HK-2 (cell line): ENCODE results near the gene MEGF6.
A peak's percentile ranks its signal among the peaks of the same experiment; 100 is the strongest.

Source experiments
- DNase-seq: peaks from one replicate; pipeline ENCODE4 v3.0.0-alpha.2; 2018; ENCODE audit not compliant: unreplicated experiment

The MEGF6 gene

DNA sequence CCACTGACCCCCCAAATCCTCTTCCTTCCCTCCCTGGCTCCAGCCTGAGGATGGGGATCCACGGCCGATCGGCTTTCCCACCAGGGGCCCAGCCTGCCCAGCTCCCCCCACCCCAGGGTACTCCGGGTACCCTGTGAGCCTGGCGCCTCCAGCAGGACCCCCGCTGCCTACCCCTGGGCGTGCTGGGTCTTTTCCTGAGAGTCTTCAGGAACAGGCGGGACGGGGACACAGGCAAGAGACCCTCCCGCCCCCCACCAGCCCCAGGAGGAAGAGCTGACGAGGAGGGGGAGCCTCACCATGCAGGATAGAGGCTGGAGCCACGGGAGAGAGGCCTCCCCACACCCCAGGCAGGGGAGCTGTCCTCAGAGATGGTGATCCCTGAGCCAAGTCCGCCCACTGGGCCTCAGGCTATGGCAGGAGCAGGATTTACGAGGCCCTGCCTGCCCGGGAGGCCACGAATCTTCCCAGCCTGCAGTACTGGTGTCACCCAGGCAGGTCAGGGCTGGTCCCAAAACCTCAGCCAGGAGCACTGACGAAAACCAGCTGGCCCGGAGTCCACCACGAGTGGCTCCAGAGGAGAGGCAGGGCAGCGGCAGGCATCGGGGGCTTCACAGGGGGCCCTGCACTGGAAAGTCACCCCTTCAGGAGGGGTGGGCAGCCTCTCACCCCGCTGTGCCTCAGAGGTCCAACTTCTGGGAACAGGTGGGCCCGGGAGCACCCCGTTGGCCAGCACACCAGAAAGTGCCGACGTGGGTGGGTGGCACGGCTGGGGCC, 58.0 kb downstream of the MEGF6 start:
- no peak for DNase-seq

DNA sequence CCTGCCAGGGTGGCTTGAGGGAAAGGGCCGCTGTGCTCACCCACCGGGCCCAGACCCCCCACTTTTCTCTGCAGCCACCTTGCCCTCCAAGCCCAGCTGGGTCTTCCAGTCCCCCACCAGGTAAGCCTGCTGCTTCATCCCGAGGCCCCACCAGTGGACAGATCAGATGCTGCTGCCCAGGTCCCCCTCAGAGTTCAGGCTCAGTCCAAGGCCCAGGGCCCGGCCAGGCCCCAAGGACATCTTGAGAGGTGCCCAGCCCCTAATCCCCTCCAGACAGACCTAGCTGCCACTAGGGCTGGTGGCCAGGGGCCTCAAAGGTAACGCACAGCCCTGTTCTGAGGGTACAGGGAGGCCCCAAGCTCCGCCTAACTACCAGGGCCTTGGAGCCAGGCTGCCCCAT, 58.6 kb downstream of the MEGF6 start:
- DNase-seq = no peak

DNA sequence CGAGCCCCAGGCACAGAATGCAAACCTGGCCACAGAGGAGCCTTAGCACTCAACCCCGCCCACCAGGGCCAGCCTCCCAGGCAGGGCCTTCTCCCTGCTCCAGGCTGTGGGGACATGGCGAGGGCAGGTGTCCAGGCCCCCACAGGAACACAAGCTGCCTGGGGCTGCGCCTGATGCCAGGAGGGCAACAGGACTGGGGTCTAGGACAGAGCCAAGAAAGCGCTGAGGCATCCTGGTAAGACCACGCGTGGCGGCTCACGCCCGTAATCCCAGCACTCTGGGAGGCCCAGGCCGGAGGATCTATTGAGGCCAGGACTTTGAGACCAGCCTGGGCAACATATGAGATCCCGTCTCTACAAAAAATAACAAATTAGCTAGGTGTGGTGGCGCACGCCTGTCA, 59.1 kb downstream of the MEGF6 start:
- no peak for DNase-seq

DNA sequence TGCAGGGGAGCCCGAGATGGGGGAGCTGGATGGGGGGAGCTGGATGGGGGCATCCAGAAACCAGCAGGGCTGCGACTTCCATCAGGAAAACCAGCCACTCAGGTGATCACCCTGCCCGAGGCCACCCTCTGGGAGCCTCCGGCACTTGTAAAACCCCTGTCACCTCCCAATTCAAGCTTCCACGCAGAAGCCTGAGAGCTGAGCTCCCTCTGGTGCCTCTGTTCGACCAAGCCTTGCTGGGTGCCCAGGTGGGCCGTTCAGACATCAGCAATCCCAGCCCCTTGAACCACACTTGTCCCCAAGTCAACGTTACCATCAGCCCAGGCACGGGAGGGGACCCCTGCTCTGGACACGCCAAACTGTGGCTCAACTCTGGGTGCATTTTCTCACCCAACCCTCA, 59.6 kb downstream of the MEGF6 start:
- no peak for DNase-seq

DNA sequence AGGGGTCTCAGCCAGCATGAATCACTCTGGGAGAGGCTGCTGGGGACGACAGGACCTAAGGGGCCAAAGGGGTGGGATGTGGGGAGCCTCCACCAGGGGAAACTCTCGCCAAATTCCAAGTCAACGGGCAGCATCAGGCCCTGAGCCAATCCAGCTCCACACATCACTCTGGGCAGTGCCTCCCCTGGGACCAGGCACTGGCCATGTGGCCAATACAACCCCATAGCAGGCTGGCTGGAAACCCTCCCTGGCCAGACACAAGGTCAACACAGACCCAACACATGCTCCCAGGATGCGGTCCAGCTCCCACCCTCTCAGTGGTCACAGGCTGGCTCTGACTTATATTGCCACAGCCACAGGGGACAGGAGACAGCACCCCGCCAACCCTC, 60.0 kb downstream of the MEGF6 start:
- no peak for DNase-seq

DNA sequence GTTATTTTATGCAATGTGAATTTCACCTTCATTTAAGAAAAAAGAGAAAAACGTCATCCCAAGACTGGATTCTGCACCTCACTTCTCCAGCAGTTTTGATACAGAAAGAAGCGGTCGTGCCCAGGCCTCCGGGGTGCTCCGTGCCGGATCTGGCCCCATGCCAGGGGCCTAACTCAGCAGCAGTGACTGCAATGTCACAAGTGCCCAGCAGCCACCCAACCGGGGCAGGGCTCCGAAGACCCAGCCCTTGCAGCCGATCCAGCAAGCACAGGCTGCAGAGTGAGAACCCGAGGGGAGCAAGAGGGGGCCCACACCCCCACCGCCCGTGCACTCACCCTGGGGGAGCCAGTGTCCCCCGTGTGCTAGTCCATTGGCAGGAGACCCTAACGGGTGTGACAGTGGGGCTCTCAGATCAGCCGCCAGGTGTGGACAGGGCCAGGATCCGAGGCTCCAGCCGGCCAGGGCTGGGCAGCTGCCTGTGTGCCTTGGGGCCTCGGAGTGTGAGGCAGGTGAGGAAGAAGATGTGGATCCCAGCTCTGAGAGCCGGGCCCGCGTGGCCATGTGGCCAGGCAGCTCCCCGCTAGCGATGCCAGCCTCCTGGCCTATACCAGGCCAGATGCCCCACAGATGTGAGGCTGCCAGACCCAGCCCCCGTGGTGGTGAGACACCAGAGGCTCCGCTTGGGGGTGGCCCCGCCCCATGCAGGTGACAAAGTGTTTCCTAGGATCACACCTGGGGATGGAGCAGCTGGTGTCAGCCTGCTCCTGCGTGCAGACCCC, 60.6 kb downstream of the MEGF6 start:
- no peak for DNase-seq

DNA sequence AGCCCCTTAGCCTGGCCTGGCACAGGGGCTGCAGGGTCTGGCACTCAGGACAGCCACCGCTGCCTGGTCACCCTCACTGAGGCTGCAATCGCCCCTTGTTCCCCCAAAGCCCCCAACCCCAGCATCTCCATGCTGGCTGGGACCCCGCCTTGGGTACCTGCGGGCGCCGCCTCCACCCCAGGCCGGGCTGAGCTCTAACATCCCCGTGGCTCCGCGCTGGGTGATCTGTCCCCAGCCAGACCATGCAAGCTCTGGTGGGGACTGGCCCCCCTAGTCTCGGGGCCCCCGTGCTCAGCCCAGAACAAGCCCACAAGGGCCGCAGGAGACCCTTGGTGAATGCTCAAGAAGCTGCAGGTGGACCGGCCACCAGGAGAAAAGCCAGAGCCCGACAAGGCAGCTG, 62.4 kb downstream of the MEGF6 start:
- DNase-seq = no peak

DNA sequence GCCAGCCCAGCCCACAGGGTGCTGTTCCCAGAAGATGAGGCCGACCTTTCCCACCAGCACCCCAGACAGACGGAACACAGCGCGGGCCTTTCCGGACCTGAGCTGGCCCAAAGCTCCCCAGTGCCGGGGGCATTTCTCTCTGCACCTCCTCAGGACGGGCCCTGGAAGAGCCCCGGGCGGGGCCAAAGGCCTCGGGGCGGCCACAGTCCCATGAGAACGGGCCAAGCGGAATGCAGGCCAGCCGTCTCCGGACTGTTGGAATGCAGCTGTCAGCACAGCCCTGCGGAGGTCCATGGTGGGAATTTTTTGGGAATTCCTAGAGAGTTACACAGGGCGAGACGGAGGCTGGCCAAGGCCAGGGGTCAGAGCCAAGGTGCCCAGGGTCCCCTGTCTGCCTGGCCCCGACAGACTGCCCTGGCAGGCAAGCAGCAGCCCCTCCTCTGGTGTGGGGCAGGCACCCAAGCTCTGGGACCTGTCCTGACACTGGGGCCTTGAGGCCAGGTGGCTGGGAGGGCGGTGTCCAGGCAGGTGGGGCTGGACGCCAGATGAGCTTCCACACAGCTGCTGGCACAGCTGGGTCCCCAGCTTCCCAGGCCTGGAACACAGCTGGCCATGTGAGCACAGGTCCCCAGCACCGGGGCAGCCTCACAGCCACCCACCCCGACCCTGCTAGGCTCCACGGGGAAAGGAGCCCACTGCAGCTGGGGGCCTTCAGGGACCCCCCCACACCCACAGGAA, 63.0 kb downstream of the MEGF6 start:
- no peak for DNase-seq

DNA sequence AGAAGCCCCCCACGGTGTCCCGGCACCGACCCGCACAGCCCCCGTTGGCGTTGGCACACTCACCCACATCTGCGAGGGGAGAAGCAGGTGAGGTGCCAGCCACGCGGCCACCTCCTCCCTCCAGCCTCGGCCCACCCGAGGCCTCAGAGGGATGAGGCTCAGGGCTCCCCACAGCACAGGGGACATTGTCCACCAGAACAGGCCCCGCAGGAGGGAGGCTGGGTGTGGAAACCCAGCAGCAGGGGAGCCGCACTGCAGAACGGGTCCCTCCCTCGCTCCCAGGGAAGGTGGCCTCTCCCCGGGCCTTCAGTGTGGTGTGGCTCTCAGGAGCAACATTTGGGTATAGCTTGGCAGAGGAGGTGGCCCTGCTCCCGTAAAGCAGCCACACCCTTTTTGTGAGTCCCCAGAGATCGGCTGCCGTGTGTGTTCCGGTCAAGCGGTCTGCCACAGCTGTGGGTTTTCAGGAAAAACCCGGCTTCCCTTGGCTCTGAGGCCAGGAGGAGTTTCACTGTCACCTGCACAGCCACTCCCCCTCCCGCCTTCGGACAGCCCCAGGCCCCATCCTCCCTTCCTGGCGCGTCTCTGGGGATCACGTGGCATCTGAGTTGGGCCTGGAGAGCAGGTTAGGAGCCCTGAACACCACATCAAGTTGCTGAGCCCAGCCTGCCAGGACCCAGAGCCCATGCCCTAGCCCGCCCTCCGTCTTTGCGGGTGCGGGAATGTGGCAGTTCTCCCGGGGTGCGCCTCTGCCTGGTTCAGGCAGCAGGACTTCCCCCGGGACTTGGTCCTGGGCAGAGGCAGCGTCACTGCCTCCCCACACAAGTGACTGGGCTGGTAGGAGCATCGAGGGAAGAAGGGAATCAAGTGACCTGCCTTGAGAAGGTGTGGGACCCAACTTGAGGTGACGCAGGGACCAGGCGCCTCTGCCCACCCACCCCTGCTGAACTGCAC, 64.0 kb downstream of the MEGF6 start:
- DNase-seq = peak; percentile 73

DNA sequence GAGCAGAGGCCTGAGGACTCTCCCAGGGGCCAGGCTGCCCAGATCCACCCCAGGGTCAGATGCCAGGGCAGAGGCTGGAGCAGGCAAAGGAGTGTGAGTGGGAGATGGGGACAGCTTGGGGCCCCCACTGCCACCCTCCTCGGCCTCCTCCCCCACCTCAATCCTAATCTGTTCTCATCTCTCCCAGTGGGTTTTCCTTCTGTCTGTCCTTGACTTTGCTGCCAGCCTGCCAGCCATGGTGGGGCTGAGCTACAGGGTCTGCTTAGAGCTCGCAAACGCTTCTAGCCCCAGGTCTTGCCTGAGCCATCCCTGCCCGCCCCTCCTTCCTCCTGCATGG, 65.3 kb downstream of the MEGF6 start:
- DNase-seq = no peak

DNA sequence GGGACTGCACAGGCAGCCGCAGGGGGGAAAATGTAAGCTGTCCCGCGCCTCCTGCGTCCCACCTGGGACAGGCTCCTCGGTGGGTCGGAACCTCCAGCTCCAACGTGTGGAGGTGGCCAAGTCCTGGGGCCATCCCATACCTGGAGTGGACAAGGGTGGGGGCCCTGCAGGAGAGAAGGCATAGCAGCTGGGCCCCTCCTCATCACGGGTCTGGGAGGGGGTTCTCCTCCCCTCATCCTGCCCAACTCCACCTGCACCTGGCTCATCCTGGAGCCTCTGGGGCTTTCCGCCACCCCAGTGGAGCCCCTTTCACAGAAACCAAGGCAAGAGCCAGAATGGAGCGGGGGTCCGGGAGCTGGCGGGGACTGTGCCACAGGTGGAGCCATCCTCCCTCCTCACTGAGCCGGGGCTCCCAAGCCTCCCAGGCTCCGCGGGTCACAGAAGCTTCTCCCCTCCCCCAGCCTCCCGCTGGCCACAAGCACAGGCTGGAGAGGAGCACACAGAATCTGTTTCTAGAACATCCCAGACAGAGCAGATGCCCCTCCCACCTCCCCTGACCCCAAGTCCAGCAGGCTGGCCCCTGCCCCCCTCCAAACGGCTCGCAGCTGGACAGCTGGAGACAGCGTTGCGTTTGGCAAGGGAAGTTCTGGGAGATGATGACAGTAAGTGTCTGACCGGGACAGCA, 65.8 kb downstream of the MEGF6 start:
- DNase-seq = no peak

DNA sequence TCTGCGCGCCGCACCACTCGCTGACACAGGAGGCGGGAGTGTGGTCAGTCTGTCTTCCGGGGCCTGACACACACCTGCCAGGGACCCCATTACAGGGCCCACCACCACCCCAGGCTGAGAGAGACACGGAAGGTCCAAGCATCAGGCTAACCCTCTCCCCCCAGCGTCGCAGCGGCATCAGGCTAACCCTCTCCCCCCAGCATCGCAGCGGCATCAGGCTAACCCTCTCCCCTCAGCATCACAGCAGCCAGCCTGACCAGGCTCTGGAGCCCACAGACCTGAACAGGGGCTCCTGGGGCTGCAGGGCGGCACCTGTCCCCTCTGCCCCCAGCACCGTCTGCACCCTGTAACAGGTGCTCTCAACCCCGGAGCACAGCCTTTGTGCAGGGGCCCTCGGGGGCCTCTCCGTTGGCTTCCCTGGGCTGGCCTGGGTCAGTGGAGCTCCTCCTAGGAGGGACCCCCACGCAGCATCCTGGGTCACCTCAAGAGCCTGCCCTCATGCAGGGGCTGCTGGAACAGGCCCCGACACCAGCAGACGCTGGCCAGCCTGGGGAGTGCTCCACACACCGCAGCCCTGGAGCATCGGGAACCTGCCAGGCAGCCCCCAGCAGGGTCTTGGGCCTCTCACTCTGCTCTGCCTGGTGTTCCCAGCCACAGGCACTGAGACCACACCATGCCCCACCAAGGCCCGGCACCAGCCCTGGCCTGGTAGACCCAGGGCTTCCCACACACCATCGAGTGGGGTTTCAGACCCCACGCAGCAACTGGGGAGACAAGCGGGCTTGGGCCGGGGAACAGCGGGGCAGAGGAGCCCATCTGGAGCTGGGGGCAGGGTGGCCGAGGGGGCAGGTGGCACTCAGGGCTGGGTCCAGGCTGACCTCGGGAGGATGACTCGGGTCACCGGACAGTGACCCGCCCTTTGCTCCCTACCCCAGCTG, 67.0 kb downstream of the MEGF6 start:
- no peak for DNase-seq

DNA sequence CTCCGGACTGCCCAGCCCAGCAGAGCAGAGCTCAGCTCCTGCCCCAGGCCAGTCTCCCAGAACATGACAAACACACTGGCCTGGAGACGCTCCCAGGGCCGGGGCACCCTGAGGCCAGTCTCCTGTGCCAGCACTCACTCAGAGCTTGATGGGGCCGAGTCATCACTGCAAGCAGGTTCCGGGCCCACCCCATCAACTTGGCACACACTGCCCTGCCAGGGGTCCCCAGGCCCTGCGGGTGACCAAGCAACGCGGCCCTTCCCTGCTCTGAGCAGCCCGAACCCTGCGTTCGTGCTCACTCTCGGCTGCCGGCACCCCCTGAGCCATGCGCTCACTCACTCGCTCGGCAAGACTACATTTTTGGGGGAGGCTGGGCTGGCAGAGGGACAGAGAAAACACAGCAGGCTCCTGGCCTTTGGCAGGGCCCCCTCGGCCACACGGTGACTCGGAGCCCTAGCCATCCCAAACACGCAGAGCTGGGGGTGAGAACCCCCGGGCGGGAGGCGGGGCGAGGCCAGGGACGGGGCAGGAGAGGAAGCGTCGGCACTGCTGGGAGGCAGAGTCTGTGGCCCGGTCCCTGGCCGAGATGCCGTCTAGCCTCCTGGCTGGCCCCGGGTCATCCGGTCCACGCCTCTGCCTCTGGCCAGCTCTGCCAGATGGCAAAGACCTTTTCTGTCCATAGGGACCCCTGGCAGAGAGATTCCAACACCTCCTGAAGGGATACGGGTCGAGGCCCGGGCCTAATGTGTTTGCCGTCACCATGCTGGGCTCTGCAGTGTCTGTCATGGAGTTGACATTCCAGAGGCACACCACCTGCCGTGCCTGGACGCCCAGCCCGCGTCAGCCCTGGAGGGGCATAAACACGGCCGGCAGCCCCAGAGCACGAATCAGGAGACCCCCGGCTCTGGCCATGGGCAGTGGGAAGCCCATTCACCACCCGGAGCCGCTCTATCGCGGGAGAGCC, 68.0 kb downstream of the MEGF6 start:
- peak; percentile 88 for DNase-seq

DNA sequence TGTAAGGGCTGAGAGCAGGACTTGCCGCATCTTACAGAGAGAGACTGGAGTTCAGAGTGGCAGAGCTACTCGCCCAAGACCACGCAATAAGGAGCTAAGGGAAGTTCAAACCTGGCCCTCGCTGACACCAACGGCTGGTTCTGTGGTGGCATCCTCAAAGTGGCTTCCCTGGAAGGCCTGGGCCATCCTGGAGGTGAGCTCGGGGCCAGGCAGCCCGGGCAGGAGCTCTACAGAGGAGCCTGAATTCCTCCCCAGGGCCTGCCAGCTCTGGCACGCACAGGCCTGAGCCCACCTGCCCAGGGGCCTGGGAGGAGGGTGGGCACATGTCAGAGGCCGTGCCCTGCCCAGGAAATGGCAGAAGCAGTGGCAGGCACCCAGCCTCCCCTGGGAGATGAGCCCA, 68.6 kb downstream of the MEGF6 start:
- DNase-seq = no peak

DNA sequence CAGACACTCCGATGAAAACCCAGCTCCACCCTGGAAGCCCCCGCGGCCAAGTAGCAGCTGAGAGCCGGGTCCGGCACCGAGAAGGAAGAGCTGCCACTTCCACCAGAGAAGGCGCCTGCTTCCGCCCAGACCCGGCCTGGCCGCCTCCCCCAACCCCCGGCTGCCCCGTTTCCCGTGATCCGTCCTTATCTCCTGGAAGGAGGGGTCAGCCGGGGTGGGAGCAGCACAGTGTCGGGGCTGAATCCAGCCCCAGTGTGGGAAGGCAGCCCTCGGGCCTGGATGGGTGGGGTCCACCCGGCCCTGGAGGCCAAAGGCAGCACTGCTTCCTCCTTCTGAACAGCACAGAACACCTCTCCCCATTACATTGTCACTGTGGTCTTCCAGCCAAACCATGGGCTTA, 69.4 kb downstream of the MEGF6 start:
- DNase-seq = no peak

DNA sequence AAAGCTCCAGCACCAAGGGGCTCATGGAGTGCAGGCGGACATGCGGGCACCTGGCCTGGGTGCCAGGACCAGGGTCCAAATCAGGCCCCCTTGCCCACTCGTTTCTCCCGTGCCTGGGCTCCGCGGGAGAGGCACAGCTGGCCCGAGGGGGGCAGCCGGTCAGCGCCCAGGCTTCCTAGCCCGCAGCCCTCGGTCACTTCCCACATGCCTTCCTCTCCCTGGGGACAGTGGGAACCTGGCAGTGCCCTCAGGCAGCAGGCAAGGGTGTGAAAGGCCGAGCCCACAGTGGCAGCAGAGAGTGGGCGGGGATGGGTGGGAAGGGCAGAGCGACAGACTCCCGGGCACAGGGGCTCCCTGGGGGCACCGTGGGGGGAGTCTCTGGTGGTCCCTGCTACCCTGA, 69.8 kb downstream of the MEGF6 start:
- no peak for DNase-seq

DNA sequence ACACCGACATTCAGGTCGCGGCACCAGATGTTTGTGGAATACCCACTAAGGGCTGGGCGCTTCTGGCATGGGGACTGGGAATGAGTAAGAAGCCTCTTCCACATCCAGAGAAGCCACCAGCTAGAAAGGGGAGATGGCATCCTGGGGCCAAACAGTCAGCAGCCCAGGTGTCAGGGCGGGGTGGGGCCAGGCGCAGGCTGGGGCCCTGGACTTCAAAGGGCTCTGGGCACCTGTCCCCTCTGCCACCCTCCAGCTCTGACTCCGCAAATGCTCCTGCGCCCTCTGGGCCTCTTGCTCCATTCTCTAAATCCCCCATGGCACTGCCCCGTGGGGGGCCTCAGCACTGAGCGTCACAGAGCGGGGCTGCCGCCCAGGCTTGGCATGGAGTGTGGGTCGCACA, 70.4 kb downstream of the MEGF6 start:
- no peak for DNase-seq

DNA sequence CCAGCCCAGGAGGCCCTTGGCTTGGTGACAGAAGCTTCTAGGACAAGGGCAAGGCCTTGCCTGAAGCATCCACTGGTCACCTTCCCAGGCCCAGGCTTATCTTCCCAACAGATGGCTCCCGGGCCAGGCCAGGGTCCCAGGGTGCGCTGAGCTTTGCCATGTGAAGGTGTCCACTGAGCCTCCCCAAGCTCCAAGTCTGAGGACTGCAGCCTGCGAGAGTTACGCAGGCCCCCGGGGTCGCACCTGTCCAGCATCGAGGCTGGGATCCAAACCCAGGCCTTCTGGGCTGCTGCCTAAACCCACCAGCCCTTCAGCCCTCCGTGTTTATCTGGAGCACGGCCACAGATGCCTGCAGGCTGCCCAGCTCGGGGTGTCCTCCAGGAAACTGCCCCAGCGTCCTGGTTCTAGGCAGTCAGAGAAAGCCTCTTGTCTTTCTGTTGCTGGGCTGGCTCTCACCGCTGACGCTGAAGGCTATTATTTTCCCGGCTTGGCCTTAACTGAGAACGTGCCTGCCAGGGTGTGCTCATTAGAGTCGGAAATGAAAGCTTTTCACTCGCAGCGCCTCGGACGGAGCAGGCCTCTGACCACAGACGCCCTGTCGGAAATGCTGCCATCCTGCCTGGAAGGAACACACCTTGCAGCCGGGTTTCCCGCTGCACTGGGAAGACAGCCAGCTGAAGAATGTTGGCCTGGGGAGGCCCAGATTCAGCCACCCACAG, 71.4 kb downstream of the MEGF6 start:
- no peak for DNase-seq
